ENCODE measurements around the gene GSK3A.

DNA sequence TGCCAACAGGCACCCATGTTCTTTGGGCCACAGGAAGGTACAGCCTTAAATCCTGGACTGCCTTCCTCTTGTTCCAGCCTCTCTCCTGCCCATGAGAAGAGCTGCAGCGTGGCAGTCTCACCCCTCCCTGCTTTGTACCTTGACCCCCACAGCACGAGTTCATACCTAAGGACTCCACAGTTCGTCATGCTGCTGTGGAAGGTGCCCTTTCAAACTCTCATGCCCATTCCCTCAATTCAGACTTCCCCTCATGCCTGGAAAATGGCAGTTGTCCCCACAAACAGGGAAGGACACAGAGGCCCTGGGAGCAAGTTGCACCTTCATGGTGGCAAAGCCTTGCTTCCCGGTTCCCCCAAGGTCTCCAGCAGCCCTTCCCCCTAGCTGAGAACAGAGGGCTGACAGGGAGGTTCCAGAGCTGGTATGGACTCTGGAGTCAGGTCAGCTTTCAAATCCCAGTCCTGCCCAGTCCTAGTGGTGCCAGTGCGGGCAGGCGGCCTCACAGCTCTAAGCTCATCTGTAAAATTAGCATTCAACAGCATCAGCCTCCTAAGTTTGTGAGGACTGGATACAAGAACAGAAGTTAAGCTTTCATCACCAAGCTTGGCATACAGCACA lies 8.6 kb downstream of the GSK3A start:
- TF ChIP-seq SUZ12 (IDR thresholded peaks at IDR 0.05): no peak
- TF ChIP-seq PKNOX1 (IDR thresholded peaks at IDR 0.05): no peak
- TF ChIP-seq TARDBP (IDR thresholded peaks at IDR 0.05): no peak
- TF ChIP-seq HDGF (IDR thresholded peaks at IDR 0.05; ENCODE audit: borderline replicate concordance): no peak
- no peak for TF ChIP-seq FOXA1 (IDR thresholded peaks at IDR 0.05)
- no peak for TF ChIP-seq FOXM1 (IDR thresholded peaks at IDR 0.05; ENCODE audit: borderline replicate concordance)
- no peak for TF ChIP-seq FOXK2 (IDR thresholded peaks at IDR 0.05)
- no peak for TF ChIP-seq BHLHE40 (IDR thresholded peaks at IDR 0.05; ENCODE audit: borderline replicate concordance)
- TF ChIP-seq SP1 (IDR thresholded peaks at IDR 0.05): no peak
- TF ChIP-seq ARNT (IDR thresholded peaks at IDR 0.05): no peak
